22Rv1 (cell line): ENCODE data around the gene VSX2.

ENCODE experiments used
- CTCF ChIP-seq: fragments of 450-650 bp; IDR thresholded peaks from 2 replicates; pipeline ENCODE4 v1.5.1; 2017; ENCODE audit warnings: mild to moderate bottlenecking
- ZFX ChIP-seq: fragments of 450-650 bp; IDR thresholded peaks from 2 replicates; pipeline ENCODE4 v1.6.1; 2017; ENCODE audit warnings: antibody characterized with exemption, borderline replicate concordance

- peak; percentile 99 for TF ChIP-seq CTCF
- no peak for TF ChIP-seq ZFX
Observed at GRCh38 chr14:74257078-74257940, 18.1 kb downstream of the VSX2 start.
